Upper lobe of right lung (tissue), 1 donor: Measurements from ENCODE around the gene RSL24D1. TPM values are rescaled to one million over a fixed set of nuclear protein-coding genes. Genes with fewer than 3 reads are reported as not detected.

Source experiments
- ATAC-seq: fragments of 200-7000 bp; cut with Tn5 transposase; one replicate; pipeline ENCODE4 v1.9.1; 2020; ENCODE audit warnings: mild to moderate bottlenecking, moderate library complexity
- DNase-seq: peaks from one replicate; pipeline ENCODE4 v3.0.0-alpha.2; 2020
- H3K27ac ChIP-seq: fragments of 200-600 bp; one replicate; pipeline ENCODE4 v1.8.0; 2022
- H3K27me3 ChIP-seq: fragments of 200-600 bp; one replicate; pipeline ENCODE4 v1.8.0; 2022; ENCODE audit warnings: mild to moderate bottlenecking
- H3K36me3 ChIP-seq: fragments of 200-600 bp; one replicate; pipeline ENCODE4 v1.8.0; 2022
- H3K4me1 ChIP-seq: fragments of 200-600 bp; one replicate; pipeline ENCODE4 v1.8.0; 2022
- H3K4me3 ChIP-seq: fragments of 200-600 bp; one replicate; pipeline ENCODE4 v1.8.0; 2022; ENCODE audit warnings: mild to moderate bottlenecking
- H3K9me3 ChIP-seq: fragments of 200-600 bp; one replicate; pipeline ENCODE4 v1.8.0; 2022
- CTCF ChIP-seq: fragments of 200-600 bp; IDR thresholded peaks from one replicate; pipeline ENCODE4 v1.8.0; 2022; ENCODE audit warnings: antibody characterized with exemption
- intact Hi-C: fragments of 100-400 bp; cut with DNase I; formaldehyde crosslinking; loops from one replicate; pipeline ENCODE4 v1.11.0; 2022
- total RNA-seq: library from RNA; stranded (reverse); fragmentation: NEBNext Ultra II Directional; extraction: Animal tissue kit (Norgen Biotek cat#: 25700); gene quantifications from one replicate; pipeline ENCODE4 v1.2.1, GENCODE V29; 2021
- donor health status: DM: no; HTN: yes; CAD: no; lungs with severe emphysema.

RSL24D1 gene
- total RNA-seq, 1 donor from 2014 or later = 62.1 TPM

- no peak for TF ChIP-seq CTCF
These were observed 28.2 kb upstream of the RSL24D1 start for GRCh38 chr15:55224892-55225291.

GRCh38 chr15:55222588-55222987 is 25.8 kb upstream of the RSL24D1 start:
- DNase-seq (no peak), ATAC-seq (peak; percentile 33)
- Histone ChIP-seq H3K4me1 (peaks cover 30% of the 10 kb centered on the region), H3K27ac (peak overlapping the region; percentile 87), H3K4me3 (no peak overlapping the region), H3K36me3 (peaks cover 13% of the 10 kb centered on the region), H3K9me3 (no peaks in the 10 kb centered on the region), H3K27me3 (no peaks in the 10 kb centered on the region)
- intact Hi-C loops = no loop called here
- TF ChIP-seq CTCF = no peak

More at GRCh38 chr15:55224892-55225291, 28.2 kb upstream of the RSL24D1 start:
- H3K4me3 ChIP-seq = no peak overlapping the region
- no peaks in the 10 kb centered on the region for H3K9me3 ChIP-seq
- peaks cover 28% of the 10 kb centered on the region for H3K36me3 ChIP-seq
- peaks cover 30% of the 10 kb centered on the region for H3K4me1 ChIP-seq
- H3K27me3 ChIP-seq = no peaks in the 10 kb centered on the region
- H3K27ac ChIP-seq = peak overlapping the region; percentile 12
- no peak for DNase-seq
- ATAC-seq = peak; percentile 53
- intact Hi-C loops = no loop called here

GRCh38 chr15:55221090-55222011 is 24.6 kb upstream of the RSL24D1 start:
- H3K27me3 ChIP-seq = no peaks in the 10 kb centered on the region
- intact Hi-C loops = no loop called here
- H3K4me3 ChIP-seq = no peak overlapping the region
- DNase-seq (no peak), ATAC-seq (peak; percentile 86)
- TF ChIP-seq CTCF = no peak
- H3K9me3 ChIP-seq = no peaks in the 10 kb centered on the region
- H3K4me1 ChIP-seq = peaks cover 30% of the 10 kb centered on the region
- peak overlapping the region; percentile 87 for H3K27ac ChIP-seq
- H3K36me3 ChIP-seq = peaks cover 8% of the 10 kb centered on the region

- H3K27ac ChIP-seq = peak overlapping the region; percentile 87
- DNase-seq (no peak), ATAC-seq (no peak)
- intact Hi-C loops = no loop called here
- H3K27me3 ChIP-seq = no peaks in the 10 kb centered on the region
- peaks cover 2% of the 10 kb centered on the region for H3K36me3 ChIP-seq
- H3K4me3 ChIP-seq = no peak overlapping the region
- H3K4me1 ChIP-seq = peaks cover 30% of the 10 kb centered on the region
- TF ChIP-seq CTCF = no peak
- H3K9me3 ChIP-seq = no peaks in the 10 kb centered on the region
These were observed 23.9 kb upstream of the RSL24D1 start for GRCh38 chr15:55220606-55221005.

- Histone ChIP-seq H3K27ac (no peak overlapping the region), H3K9me3 (no peaks in the 10 kb centered on the region), H3K27me3 (no peaks in the 10 kb centered on the region), H3K36me3 (no peaks in the 10 kb centered on the region), H3K4me3 (no peak overlapping the region), H3K4me1 (peaks cover 27% of the 10 kb centered on the region)
- intact Hi-C loops = loop anchor here (5.0 kb wide), 1 partner anchor 74 kb away; no protein-coding TSS in a partner anchor
- ATAC-seq (no peak), DNase-seq (no peak)
- no peak for TF ChIP-seq CTCF
These were observed 21.3 kb upstream of the RSL24D1 start for GRCh38 chr15:55218056-55218455.
